OCI-LY7 (cell line): ENCODE measurements around the gene LRR1. TPM values are rescaled to one million over a fixed set of nuclear protein-coding genes. Genes with fewer than 3 reads are reported as not detected.

Experiments used
- BruUV-seq: library from RNA; stranded (reverse); fragments of 400-500 nt; replicated peaks from 2 replicates; lab custom pipeline; 2021; lab: Mats Ljungman, UMichigan
- CTCF ChIA-PET: fragments of 300-600 bp; sonication (Branson Sonifier 250); formaldehyde crosslinking; loops from one replicate; lab custom pipeline; 2022; ENCODE audit warnings: antibody characterized with exemption; ENCODE audit not compliant: unreplicated experiment; lab: Charles Lee
- POLR2A ChIA-PET: fragments of 300-600 bp; sonication (Branson Sonifier 250); formaldehyde crosslinking; loops from one replicate; lab custom pipeline; 2022; ENCODE audit warnings: antibody characterized with exemption; lab: Charles Lee
- DNase-seq: peaks from one replicate; pipeline ENCODE4 v3.0.0-alpha.2; 2015; ENCODE audit warnings: low spot score
- H2AFZ ChIP-seq: fragments of 200-600 bp; sonication (generic), shearing (Covaris generic); 2 replicates; pipeline ENCODE4 v1.6.1; 2014; ENCODE audit warnings: mild to moderate bottlenecking, antibody characterized with exemption, low read length, moderate library complexity
- H3K27ac ChIP-seq: fragments of 200-600 bp; sonication (generic); 2 replicates; pipeline ENCODE4 v1.5.1; 2014; ENCODE audit warnings: mixed run types, low read depth, mild to moderate bottlenecking, moderate library complexity, low read length, inconsistent platforms; ENCODE audit not compliant: poor library complexity, severe bottlenecking
- H3K36me3 ChIP-seq: fragments of 200-600 bp; sonication (generic); 2 replicates; pipeline ENCODE4 v1.6.1; 2014; ENCODE audit warnings: mild to moderate bottlenecking, antibody characterized with exemption, low read length, moderate library complexity, mixed read lengths; ENCODE audit not compliant: insufficient read depth
- H3K4me1 ChIP-seq: fragments of 200-600 bp; sonication (generic); 2 replicates; pipeline ENCODE4 v1.5.1; 2014; ENCODE audit warnings: mild to moderate bottlenecking, low read length; ENCODE audit not compliant: insufficient read depth, poor library complexity, severe bottlenecking
- H3K4me2 ChIP-seq: fragments of 200-600 bp; sonication (generic); 2 replicates; pipeline ENCODE4 v1.6.1; 2014; ENCODE audit warnings: mild to moderate bottlenecking, low read length
- H3K4me3 ChIP-seq: fragments of 200-600 bp; sonication (generic); 2 replicates; pipeline ENCODE4 v1.5.1; 2014; ENCODE audit warnings: mild to moderate bottlenecking, low read depth, low read length; ENCODE audit not compliant: poor library complexity, severe bottlenecking
- H3K79me2 ChIP-seq: fragments of 200-600 bp; sonication (generic); 2 replicates; pipeline ENCODE4 v1.6.1; 2016; ENCODE audit warnings: low read depth, mild to moderate bottlenecking, low read length, moderate library complexity, mixed read lengths; ENCODE audit not compliant: insufficient read depth
- H3K9me2 ChIP-seq: fragments of 200-600 bp; sonication (generic); 2 replicates; pipeline ENCODE4 v1.6.1; 2016; ENCODE audit warnings: mild to moderate bottlenecking, low read length, mixed read lengths; ENCODE audit not compliant: insufficient read depth
- H3K9me3 ChIP-seq: fragments of 200-600 bp; sonication (generic); 2 replicates; pipeline ENCODE4 v1.6.1; 2014; ENCODE audit warnings: mild to moderate bottlenecking, mixed run types, low read length, mixed read lengths
- H4K20me1 ChIP-seq: fragments of 200-600 bp; sonication (generic); 2 replicates; pipeline ENCODE4 v1.6.1; 2014; ENCODE audit warnings: mild to moderate bottlenecking, antibody characterized with exemption, low read length, moderate library complexity, mixed read lengths; ENCODE audit not compliant: insufficient read depth
- EZH2phosphoT487 ChIP-seq: fragments of 200-600 bp; sonication (generic); IDR thresholded peaks from 2 replicates; pipeline ENCODE4 v1.6.1; 2018; ENCODE audit warnings: low read depth, borderline replicate concordance, mild to moderate bottlenecking, mixed run types, antibody characterized with exemption, low read length, moderate library complexity, mixed read lengths
- intact Hi-C: fragments of 100-400 bp; cut with micrococcal nuclease; formaldehyde crosslinking; loops from one replicate; pipeline ENCODE4 v1.10.0; 2022; ENCODE audit not compliant: unreplicated experiment
- total RNA-seq, 2 experiments: library from RNA; depleted of rRNA in 1 of 2; stranded (reverse); fragments of >200 nt in 1 of 2; shearing (Covaris generic) in 1 of 2; gene quantifications; 2 replicates each; pipeline ENCODE4 v1.2.3, GENCODE V29; 2014 to 2022
- TF ChIP-seq, protein P1 (sequence below): fragments of 200-600 bp; sonication (generic); conservative IDR thresholded peaks from 2 replicates; pipeline ENCODE4 v1.5.1; 2014; ENCODE audit warnings: mild to moderate bottlenecking, antibody characterized with exemption, low read length, moderate library complexity, mixed read lengths

LRR1 gene
- total RNA-seq, 2 experiments from 2014 or later, result 80.3 to 83.4 TPM

DNA sequence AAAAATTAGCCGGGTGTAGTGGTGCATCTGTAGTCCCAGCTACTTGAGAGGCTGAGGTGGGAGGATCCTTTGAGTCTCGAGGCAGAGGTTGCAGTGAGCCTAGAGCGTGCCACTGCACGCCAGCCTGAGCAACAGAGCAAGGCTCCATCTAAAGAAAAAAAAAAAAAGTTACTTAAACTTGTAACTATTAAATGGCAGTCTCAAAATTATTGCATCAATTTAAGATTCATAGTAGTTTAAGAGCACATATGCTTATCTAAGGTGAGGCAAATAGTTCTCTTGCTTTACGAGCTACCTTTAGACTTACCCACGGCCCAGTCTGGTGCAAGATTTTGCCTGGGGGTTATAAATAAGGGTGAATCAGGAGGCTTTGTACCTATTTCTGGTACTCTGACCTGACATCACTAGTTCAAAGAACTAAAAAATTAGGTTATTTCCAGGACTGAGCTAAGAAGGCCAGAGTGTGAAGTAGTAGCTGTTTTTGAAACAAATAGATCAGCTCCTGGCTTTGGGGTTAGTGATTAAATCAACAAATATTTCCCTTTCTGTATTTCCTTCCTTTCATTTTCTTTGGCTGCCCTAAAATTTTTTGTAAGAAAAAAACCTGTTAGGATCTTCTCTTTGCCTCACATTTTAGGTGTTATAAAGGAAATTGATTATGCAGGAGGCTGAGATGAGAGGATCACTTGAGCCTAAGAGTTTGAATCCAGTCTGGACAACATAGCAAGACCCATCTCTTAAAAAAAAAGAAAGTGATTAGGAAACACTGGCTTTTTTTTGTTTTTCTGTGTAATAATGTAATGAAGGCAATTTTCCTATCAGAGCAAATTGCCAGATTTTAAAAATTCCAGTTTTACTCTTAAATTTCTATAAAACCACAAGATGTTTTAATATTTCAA is 25.4 kb downstream of the LRR1 start:
- TF ChIP-seq EZH2phosphoT487, result no peak
- TF ChIP-seq, protein P1, sequence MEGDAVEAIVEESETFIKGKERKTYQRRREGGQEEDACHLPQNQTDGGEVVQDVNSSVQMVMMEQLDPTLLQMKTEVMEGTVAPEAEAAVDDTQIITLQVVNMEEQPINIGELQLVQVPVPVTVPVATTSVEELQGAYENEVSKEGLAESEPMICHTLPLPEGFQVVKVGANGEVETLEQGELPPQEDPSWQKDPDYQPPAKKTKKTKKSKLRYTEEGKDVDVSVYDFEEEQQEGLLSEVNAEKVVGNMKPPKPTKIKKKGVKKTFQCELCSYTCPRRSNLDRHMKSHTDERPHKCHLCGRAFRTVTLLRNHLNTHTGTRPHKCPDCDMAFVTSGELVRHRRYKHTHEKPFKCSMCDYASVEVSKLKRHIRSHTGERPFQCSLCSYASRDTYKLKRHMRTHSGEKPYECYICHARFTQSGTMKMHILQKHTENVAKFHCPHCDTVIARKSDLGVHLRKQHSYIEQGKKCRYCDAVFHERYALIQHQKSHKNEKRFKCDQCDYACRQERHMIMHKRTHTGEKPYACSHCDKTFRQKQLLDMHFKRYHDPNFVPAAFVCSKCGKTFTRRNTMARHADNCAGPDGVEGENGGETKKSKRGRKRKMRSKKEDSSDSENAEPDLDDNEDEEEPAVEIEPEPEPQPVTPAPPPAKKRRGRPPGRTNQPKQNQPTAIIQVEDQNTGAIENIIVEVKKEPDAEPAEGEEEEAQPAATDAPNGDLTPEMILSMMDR, result no peak
- peak overlapping the region; percentile 76 for H3K4me2 ChIP-seq
- ChIA-PET CTCF (no interaction called here), POLR2A (interaction anchor here (0.5 to 6.5 kb wide), 9 partner anchors 9 to 590 kb away, joined by 3 to 62 read pairs (median 3); partner anchors contain the start of gene DNAAF2)
- peaks cover 32% of the 10 kb centered on the region for H4K20me1 ChIP-seq
- BruUV-seq, result no TSS peak
- peaks cover 67% of the 10 kb centered on the region for H3K36me3 ChIP-seq
- peak overlapping the region; percentile 88 for H3K4me3 ChIP-seq
- H3K9me3 ChIP-seq, result no peaks in the 10 kb centered on the region
- no peaks in the 10 kb centered on the region for H3K9me2 ChIP-seq
- H2AFZ ChIP-seq, result no peak overlapping the region
- H3K27ac ChIP-seq, result peak overlapping the region; percentile 38
- H3K4me1 ChIP-seq, result peaks cover 52% of the 10 kb centered on the region
- H3K79me2 ChIP-seq, result peaks cover 94% of the 10 kb centered on the region
- intact Hi-C loops, result loop anchor here (5.0 kb wide), 1 partner anchor 348 kb away; no protein-coding TSS in a partner anchor
- peak; percentile 44 for DNase-seq

DNA sequence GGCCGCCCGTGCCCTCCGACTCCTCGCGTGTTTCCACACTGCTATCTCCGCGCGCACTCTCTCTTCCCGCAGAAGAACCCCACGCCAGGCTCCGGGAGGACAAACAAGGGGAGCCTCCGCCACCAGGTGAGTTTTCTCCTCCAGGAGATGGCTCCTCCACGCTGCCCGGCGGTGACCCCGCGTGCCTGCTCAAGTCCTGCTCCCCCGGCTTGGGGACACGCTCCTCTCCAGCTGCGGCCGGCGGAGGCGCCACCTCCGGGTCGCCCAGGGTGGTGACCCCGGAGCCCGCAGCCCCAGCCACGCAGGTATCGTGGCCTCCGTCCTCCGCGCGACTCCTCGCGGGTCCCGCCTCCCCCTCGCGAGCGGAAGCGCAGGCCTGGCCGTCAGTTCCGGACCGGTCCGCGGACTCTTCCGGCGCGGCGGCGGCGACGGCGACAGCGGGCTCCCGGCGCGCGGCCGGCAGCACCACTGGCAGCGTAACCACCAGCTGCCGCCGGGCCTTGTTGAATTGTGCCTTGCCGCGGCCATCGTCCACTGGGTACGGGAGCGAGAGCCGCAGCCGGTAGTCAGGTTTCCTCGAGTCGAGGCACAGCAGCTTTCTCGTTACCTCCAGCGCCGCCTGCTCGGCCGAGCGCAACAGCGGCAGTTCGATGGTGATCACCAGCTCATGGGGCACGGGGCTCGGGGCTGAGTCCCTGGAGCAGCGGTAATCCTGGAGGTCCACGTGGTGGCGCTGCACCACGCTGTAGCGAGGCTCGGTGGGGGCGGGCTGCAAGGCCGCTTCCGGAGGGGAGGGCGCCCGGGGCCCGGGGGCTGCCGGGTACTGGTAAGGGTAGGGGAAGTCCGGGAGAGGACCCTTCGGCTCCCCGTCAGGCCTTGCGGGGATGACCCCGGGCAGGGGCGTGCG is 35.2 kb downstream of the LRR1 start:
- BruUV-seq, result no TSS peak
- Histone ChIP-seq H3K4me1 (peaks cover 31% of the 10 kb centered on the region), H2AFZ (peak overlapping the region; percentile 65)

More for the DNA sequence above, 35.2 kb downstream of the LRR1 start:
- ChIA-PET CTCF (interaction anchor here (0.6 to 1.5 kb wide), 6 partner anchors 13 to 482 kb away, joined by 3 to 6 read pairs (median 4); partner anchors contain the start of genes LRR1, NEMF and VCPKMT), POLR2A (interaction anchor here (0.6 to 4.6 kb wide), 14 partner anchors 11 to 402 kb away, joined by 3 to 62 read pairs (median 4); partner anchors contain the start of genes KLHDC2, LRR1, MGAT2 and NEMF)
- Histone ChIP-seq H3K79me2 (peaks cover 87% of the 10 kb centered on the region), H3K9me2 (no peaks in the 10 kb centered on the region), H3K27ac (peak overlapping the region; percentile 93), H3K4me3 (peak overlapping the region; percentile 78), H4K20me1 (0 out of 2 replicates have a peak, but pooled peaks cover 4% of the 10 kb centered on the region), H3K9me3 (no peaks in the 10 kb centered on the region; the same call in 1 of the 2 replicates), H3K36me3 (peaks cover 52% of the 10 kb centered on the region), H3K4me2 (peak overlapping the region; percentile 68)
- intact Hi-C loops, result loop anchor here (1.0 to 5.0 kb wide), 12 partner anchors 13 to 898 kb away; partner anchors contain the start of genes DMAC2L, KLHDC2, L2HGDH and MAP4K5
- DNase-seq, result peak; percentile 98
- TF ChIP-seq EZH2phosphoT487, result no peak
- TF ChIP-seq, protein P1, result peak; percentile 87
